Omental fat pad (tissue), 4 donors: ENCODE results near the gene TLE1. TPM values are rescaled to one million over a fixed set of nuclear protein-coding genes. Genes with fewer than 3 reads are reported as not detected.

Source experiments
- ATAC-seq: fragments of 150-250 bp; one replicate; pipeline ENCODE4 v1.9.1; 2016; ENCODE audit warnings: mild to moderate bottlenecking, moderate library complexity; ENCODE audit not compliant: low FRiP score
- DNase-seq: peaks from one replicate; pipeline ENCODE4 v3.0.0-alpha.2; 2019; ENCODE audit warnings: low spot score
- total RNA-seq, 4 donors: library from RNA; depleted of rRNA; stranded (reverse); fragments of >200 nt; gene quantifications; one replicate each; pipeline ENCODE4 v1.1.0, GENCODE V29; 2016
- TF ChIP-seq, protein P1 (sequence below), 3 donors: fragments of 450-650 bp; IDR thresholded peaks; one replicate each; pipeline ENCODE4 v1.5.1; 2016 to 2017; ENCODE audit warnings: antibody characterized with exemption in 3 of 3, mild to moderate bottlenecking in 3 of 3, moderate library complexity in 2 of 3

Gene TLE1
- total RNA-seq, 4 donors from 2014 or later, result 75.3 to 136 (median 80.1) TPM

GRCh38 chr9:81558091-81558830 lies 131.1 kb downstream of the TLE1 start:
- TF ChIP-seq, protein P1, sequence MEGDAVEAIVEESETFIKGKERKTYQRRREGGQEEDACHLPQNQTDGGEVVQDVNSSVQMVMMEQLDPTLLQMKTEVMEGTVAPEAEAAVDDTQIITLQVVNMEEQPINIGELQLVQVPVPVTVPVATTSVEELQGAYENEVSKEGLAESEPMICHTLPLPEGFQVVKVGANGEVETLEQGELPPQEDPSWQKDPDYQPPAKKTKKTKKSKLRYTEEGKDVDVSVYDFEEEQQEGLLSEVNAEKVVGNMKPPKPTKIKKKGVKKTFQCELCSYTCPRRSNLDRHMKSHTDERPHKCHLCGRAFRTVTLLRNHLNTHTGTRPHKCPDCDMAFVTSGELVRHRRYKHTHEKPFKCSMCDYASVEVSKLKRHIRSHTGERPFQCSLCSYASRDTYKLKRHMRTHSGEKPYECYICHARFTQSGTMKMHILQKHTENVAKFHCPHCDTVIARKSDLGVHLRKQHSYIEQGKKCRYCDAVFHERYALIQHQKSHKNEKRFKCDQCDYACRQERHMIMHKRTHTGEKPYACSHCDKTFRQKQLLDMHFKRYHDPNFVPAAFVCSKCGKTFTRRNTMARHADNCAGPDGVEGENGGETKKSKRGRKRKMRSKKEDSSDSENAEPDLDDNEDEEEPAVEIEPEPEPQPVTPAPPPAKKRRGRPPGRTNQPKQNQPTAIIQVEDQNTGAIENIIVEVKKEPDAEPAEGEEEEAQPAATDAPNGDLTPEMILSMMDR (IDR thresholded peaks at IDR 0.05), result no peak
- DNase-seq (no peak), ATAC-seq (peak; percentile 62)

DNA sequence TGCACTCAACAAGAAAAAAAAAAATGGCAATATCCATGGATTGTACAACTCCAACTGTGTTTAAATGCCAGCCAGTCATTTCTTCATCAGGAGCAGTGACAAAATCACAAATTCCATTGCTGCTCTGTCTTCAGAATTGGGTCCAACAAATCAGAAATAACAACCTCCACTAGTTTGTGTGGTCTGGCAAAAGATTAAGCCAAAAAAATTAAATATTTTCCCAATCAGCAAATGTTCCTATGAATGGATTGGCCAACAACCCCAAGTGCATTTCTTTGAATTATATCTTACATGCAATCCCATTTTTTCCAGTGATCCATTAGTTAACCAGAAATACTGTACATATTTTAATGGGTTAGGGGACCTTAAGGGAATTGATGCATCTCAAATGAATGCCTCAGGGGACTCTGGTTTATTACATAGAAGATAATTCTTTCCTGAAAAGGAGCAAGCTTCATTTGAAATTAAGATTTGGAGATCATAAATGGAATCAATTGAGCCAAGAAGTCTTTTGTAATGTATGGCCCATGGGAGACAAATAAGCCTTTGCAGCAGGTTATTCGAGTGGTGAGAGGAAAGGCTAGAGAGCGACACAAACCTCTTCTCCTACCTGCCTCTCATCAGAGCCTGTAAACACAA lies 131.8 kb downstream of the TLE1 start:
- no peak for DNase-seq
- peak; percentile 13 for ATAC-seq
- TF ChIP-seq, protein P1 (IDR thresholded peaks at IDR 0.05), result no peak

GRCh38 chr9:81556923-81557322 lies 132.4 kb downstream of the TLE1 start:
- TF ChIP-seq, protein P1 (IDR thresholded peaks at IDR 0.05), result no peak
- DNase-seq (no peak), ATAC-seq (no peak)

GRCh38 chr9:81552581-81552991 lies 136.8 kb downstream of the TLE1 start:
- no peak for DNase-seq
- TF ChIP-seq, protein P1 (IDR thresholded peaks at IDR 0.05), result no peak
- ATAC-seq, result no peak

- TF ChIP-seq, protein P1 (IDR thresholded peaks at IDR 0.05), result no peak
- DNase-seq (no peak), ATAC-seq (no peak)
Observed at GRCh38 chr9:81550207-81550583, 139.2 kb downstream of the TLE1 start.

GRCh38 chr9:81549500-81550206 lies 139.7 kb downstream of the TLE1 start:
- ATAC-seq (peak; percentile 68), DNase-seq (no peak)
- TF ChIP-seq, protein P1 (IDR thresholded peaks at IDR 0.05), result no peak
